Naive thymus-derived CD4-positive, alpha-beta T cell (primary cell): ENCODE measurements around the gene FTCD. TPM values are rescaled to one million over a fixed set of nuclear protein-coding genes. Genes with fewer than 3 reads are reported as not detected.

Source experiments
- ATAC-seq: fragments of 150-1000 bp; cut with Tn5 transposase; 2 replicates; pipeline ENCODE4 v1.10.0; 2021; ENCODE audit warnings: mild to moderate bottlenecking, moderate library complexity
- CTCF ChIA-PET: fragments of 350-600 bp; sonication (Branson Sonifier 250); formaldehyde crosslinking; loops from one replicate; lab custom pipeline; 2021; ENCODE audit warnings: antibody characterized with exemption; lab: Charles Lee
- POLR2A ChIA-PET: fragments of 350-600 bp; sonication (Branson Sonifier 250); formaldehyde crosslinking; loops from one replicate; lab custom pipeline; 2021; ENCODE audit warnings: antibody characterized with exemption, inconsistent platforms; lab: Charles Lee
- DNase-seq, 9 donors: peaks; one replicate each; pipeline versions ENCODE4 v3.0.0 to v3.0.0-alpha.2; 2020 to 2022; ENCODE audit warnings: mixed read lengths in 1 of 9
- H3K27ac ChIP-seq: one replicate; pipeline ENCODE4 v1.7.0; 2013; ENCODE audit warnings: mild to moderate bottlenecking, low read depth, low read length, moderate library complexity
- H3K27me3 ChIP-seq, 2 donors: one replicate each; pipeline ENCODE4 v1.7.0; 2013; ENCODE audit warnings: low read length in 2 of 2, mild to moderate bottlenecking in 2 of 2, moderate library complexity in 2 of 2; ENCODE audit not compliant: control insufficient read depth in 2 of 2, insufficient read depth in 2 of 2
- H3K36me3 ChIP-seq, 3 experiments: 1 replicate in 2 of 3; 2 replicates in 1 of 3; pipeline ENCODE4 v1.7.0; 2013; ENCODE audit warnings: low read length in 3 of 3, mild to moderate bottlenecking in 3 of 3, moderate library complexity in 1 of 3; ENCODE audit not compliant: insufficient read depth in 3 of 3, control insufficient read depth in 2 of 3
- H3K4me1 ChIP-seq, 2 donors: one replicate each; pipeline ENCODE4 v1.7.0; 2013; ENCODE audit warnings: low read length in 2 of 2, mild to moderate bottlenecking in 2 of 2, moderate library complexity in 1 of 2; ENCODE audit not compliant: control insufficient read depth in 2 of 2, insufficient read depth in 2 of 2
- H3K4me3 ChIP-seq: 2 replicates; pipeline ENCODE4 v1.7.0; 2013; ENCODE audit warnings: mild to moderate bottlenecking, low read length
- H3K9me3 ChIP-seq, 3 experiments: 1 replicate in 2 of 3; 2 replicates in 1 of 3; pipeline ENCODE4 v1.7.0; 2013; ENCODE audit warnings: low read length in 3 of 3; ENCODE audit not compliant: control insufficient read depth in 2 of 3
- H3K27ac Mint-ChIP-seq, 9 donors: one replicate each; pipeline ENCODE4 v1.8.0; 2020 to 2022; ENCODE audit warnings: mixed read lengths in 9 of 9, mild to moderate bottlenecking in 8 of 9, moderate library complexity in 5 of 9, inconsistent platforms in 2 of 9
- H3K27me3 Mint-ChIP-seq, 5 donors: one replicate each; pipeline ENCODE4 v1.8.0; 2021 to 2022; ENCODE audit warnings: mixed read lengths in 5 of 5, mild to moderate bottlenecking in 1 of 5
- H3K36me3 Mint-ChIP-seq, 5 donors: one replicate each; pipeline ENCODE4 v1.8.0; 2020 to 2022; ENCODE audit warnings: mixed read lengths in 5 of 5, mild to moderate bottlenecking in 3 of 5, inconsistent platforms in 1 of 5
- H3K4me1 Mint-ChIP-seq, 7 donors: one replicate each; pipeline ENCODE4 v1.8.0; 2020 to 2022; ENCODE audit warnings: mixed read lengths in 7 of 7, mild to moderate bottlenecking in 3 of 7, inconsistent platforms in 1 of 7
- H3K4me3 Mint-ChIP-seq, 10 donors: one replicate each; pipeline ENCODE4 v1.8.0; 2020 to 2022; ENCODE audit warnings: mild to moderate bottlenecking in 10 of 10, mixed read lengths in 10 of 10, moderate library complexity in 6 of 10, inconsistent platforms in 2 of 10
- H3K9me3 Mint-ChIP-seq, 11 donors: one replicate each; pipeline ENCODE4 v1.8.0; 2020 to 2022; ENCODE audit warnings: mixed read lengths in 11 of 11, mild to moderate bottlenecking in 4 of 11, inconsistent platforms in 1 of 11, moderate library complexity in 1 of 11
- intact Hi-C, 2 donors: fragments of 100-400 bp; cut with micrococcal nuclease; formaldehyde crosslinking; loops; one replicate each; pipeline ENCODE4 v1.15.1; 2023
- polyA plus RNA-seq, 2 donors: library from polyadenylated mRNA; unstranded; fragments of 300-500 nt; fragmentation: Illumina TruSeq; gene quantifications; one replicate each; pipeline ENCODE4 v1.2.3, GENCODE V29; 2021
- total RNA-seq, 6 experiments: library from RNA in 5 of 6; stranded (reverse) in 5 of 6; gene quantifications; 1 replicate in 5 of 6; 2 replicates in 1 of 6; pipeline ENCODE4 v1.2.3 and lab custom pipeline; 2021 to 2026

The FTCD gene
- total and polyA plus RNA-seq, 7 experiments from 2014 or later: 0.29 to 5.7 (median 2.0) TPM; not detected in 2

DNA sequence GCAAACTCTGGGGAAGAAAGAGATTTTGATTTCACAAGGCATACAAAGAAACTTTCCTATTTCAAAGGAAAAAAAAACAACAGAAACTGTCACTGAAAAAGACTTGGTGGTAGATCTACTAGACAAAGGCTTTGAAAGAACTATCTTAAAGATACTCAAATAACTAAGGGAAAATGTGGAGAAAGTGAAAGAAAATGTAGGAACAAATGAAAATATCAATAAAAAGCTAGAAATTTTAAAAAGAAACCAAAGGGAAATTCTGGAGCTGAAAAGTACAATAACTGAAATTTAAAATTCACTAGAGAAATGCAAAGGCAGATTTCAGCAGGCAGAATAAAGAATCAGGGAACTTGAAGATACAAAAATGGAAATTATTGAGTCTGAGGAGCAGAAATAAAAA is 51.3 kb downstream of the FTCD start:
- H3K4me1 ChIP-seq: peaks cover 0 to 2% of the 10 kb centered on the region in 2 donors
- peaks cover 0 to 6% (median 0%) of the 10 kb centered on the region in 3 experiments for H3K9me3 ChIP-seq
- ChIA-PET CTCF (interaction anchor here (0.6 kb wide), 1 partner anchor 976 kb away, joined by 3 read pairs; no protein-coding TSS in a partner anchor), POLR2A (no interaction called here)
- no peak overlapping the region for H3K4me3 ChIP-seq
- Mint-ChIP-seq H3K9me3 (peaks cover 7 to 63% (median 18%) of the 10 kb centered on the region in 11 donors), H3K36me3 (peaks cover 1 to 42% (median 15%) of the 10 kb centered on the region in 5 donors), H3K27ac (no peak overlapping the region), H3K4me3 (no peak overlapping the region), H3K27me3 (peaks cover 0 to 53% (median 40%) of the 10 kb centered on the region in 5 donors), H3K4me1 (peaks cover 0 to 13% (median 0%) of the 10 kb centered on the region in 7 donors)
- no peak overlapping the region for H3K27ac ChIP-seq
- no peaks in the 10 kb centered on the region for H3K27me3 ChIP-seq
- intact Hi-C loops: no loop called here
- DNase-seq (no peak), ATAC-seq (no peak)
- no peaks in the 10 kb centered on the region for H3K36me3 ChIP-seq

GRCh38 chr21:46100906-46101305 is 54.5 kb downstream of the FTCD start:
- Histone ChIP-seq H3K27ac (no peak overlapping the region), H3K4me3 (no peak overlapping the region), H3K27me3 (no peaks in the 10 kb centered on the region), H3K36me3 (no peaks in the 10 kb centered on the region), H3K4me1 (peaks cover 0 to 2% of the 10 kb centered on the region in 2 donors), H3K9me3 (no peaks in the 10 kb centered on the region)
- Mint-ChIP-seq H3K4me3 (peak overlapping the region in 7 of 10 donors; percentile 8 to 66 (median 48)), H3K27ac (peak overlapping the region in 1 of 9 donors; percentile 24), H3K4me1 (peaks cover 0 to 18% (median 4%) of the 10 kb centered on the region in 7 donors), H3K9me3 (peaks cover 5 to 44% (median 16%) of the 10 kb centered on the region in 11 donors), H3K36me3 (peaks cover 1 to 35% (median 11%) of the 10 kb centered on the region in 5 donors), H3K27me3 (peaks cover 0 to 56% (median 40%) of the 10 kb centered on the region in 5 donors)
- intact Hi-C loops: no loop called here
- ChIA-PET POLR2A (no interaction called here), CTCF (no interaction called here)
- ATAC-seq (no peak), DNase-seq (no peak)

DNA sequence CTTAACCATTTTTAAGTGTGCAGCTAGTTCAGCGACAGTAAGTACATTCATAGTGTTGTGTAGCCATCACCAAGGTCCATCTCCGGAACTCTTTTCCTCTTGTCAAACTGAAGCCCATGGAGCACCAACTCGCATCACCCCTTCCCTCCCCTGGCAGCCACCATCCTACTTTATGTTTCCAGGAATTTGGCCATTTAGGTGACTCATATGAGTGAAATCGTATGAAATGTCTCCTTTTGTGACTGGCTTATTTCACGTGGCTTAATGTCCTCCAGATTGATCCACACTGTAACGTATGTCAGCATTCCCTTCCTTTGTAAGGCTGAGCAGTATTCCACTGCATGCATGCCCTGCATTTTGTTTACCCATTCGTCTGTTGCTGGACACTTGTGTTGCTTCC is 55.0 kb downstream of the FTCD start:
- Mint-ChIP-seq H3K27ac (peak overlapping the region in 1 of 9 donors; percentile 24), H3K36me3 (peaks cover 1 to 35% (median 11%) of the 10 kb centered on the region in 5 donors), H3K27me3 (peaks cover 0 to 54% (median 35%) of the 10 kb centered on the region in 5 donors), H3K4me3 (peak overlapping the region in 9 of 10 donors; percentile 8 to 80 (median 51)), H3K9me3 (peaks cover 3 to 39% (median 16%) of the 10 kb centered on the region in 11 donors), H3K4me1 (peaks cover 0 to 18% (median 4%) of the 10 kb centered on the region in 7 donors)
- intact Hi-C loops: no loop called here
- DNase-seq (peak in 1 of 9 donors; percentile 2), ATAC-seq (no peak)
- no peaks in the 10 kb centered on the region for H3K36me3 ChIP-seq
- no peak overlapping the region for H3K4me3 ChIP-seq
- H3K9me3 ChIP-seq: no peaks in the 10 kb centered on the region
- H3K27me3 ChIP-seq: no peaks in the 10 kb centered on the region
- ChIA-PET CTCF (no interaction called here), POLR2A (no interaction called here)
- peaks cover 0 to 2% of the 10 kb centered on the region in 2 donors for H3K4me1 ChIP-seq
- H3K27ac ChIP-seq: no peak overlapping the region

DNA sequence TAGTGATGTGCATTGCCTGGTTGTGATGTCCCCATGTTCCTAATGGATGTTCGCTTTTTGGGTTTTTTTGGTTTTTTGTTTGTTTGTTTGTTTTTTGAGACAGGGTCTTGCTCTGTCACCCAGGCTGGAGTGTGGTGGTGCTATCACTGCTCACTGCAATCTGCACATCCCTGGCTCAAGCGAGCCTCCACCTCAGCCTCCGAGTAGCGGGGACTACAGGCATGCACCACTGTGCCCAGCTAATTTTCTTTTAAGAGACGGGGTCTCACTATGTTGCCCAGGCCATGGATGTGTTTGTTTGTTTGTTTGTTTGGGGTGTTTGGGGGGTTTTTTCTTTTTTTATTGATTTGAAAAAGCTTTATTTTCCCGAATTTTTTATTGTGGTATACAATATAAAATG is 55.4 kb downstream of the FTCD start:
- DNase-seq (no peak), ATAC-seq (no peak)
- Histone ChIP-seq H3K4me1 (peaks cover 0 to 2% of the 10 kb centered on the region in 2 donors), H3K36me3 (no peaks in the 10 kb centered on the region), H3K27me3 (no peaks in the 10 kb centered on the region), H3K27ac (no peak overlapping the region), H3K4me3 (no peak overlapping the region), H3K9me3 (no peaks in the 10 kb centered on the region)
- H3K4me1 Mint-ChIP-seq: peaks cover 0 to 18% (median 4%) of the 10 kb centered on the region in 7 donors
- ChIA-PET POLR2A (no interaction called here), CTCF (no interaction called here)
- H3K36me3 Mint-ChIP-seq: peaks cover 1 to 35% (median 11%) of the 10 kb centered on the region in 5 donors
- intact Hi-C loops: no loop called here
- no peak overlapping the region for H3K27ac Mint-ChIP-seq
- H3K4me3 Mint-ChIP-seq: peak overlapping the region in 8 of 10 donors; percentile 25 to 80 (median 50)
- peaks cover 3 to 37% (median 16%) of the 10 kb centered on the region in 11 donors for H3K9me3 Mint-ChIP-seq
- peaks cover 0 to 54% (median 34%) of the 10 kb centered on the region in 5 donors for H3K27me3 Mint-ChIP-seq

DNA sequence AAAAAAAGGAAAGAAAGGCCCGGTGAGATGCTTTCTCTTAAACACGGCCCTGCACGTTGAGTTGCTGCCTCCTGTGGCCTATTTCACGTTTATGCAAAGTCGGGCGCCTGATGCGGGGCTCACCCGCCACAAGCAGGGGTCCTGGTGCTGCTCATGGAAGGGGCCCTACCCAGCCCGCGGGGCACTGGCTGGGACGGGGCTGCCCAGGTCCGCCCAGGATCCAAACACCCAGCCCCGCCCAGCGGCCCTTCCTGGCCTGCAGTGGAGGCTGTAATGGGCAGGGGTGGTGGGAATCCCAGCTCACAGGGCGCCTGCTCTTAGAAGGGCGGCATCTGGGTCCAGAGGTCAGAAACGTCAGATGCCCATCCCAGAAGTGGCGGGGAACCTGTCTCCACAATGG is 55.9 kb downstream of the FTCD start:
- Histone ChIP-seq H3K27me3 (no peaks in the 10 kb centered on the region), H3K36me3 (no peaks in the 10 kb centered on the region), H3K9me3 (no peaks in the 10 kb centered on the region), H3K4me3 (no peak overlapping the region), H3K27ac (no peak overlapping the region), H3K4me1 (peaks cover 0 to 6% of the 10 kb centered on the region in 2 donors)
- POLR2A ChIA-PET: no interaction called here
- no peak overlapping the region for H3K27ac Mint-ChIP-seq
- DNase-seq (peak in 2 of 9 donors; percentile 5 to 11), ATAC-seq (no peak)
- peaks cover 0 to 52% (median 34%) of the 10 kb centered on the region in 5 donors for H3K27me3 Mint-ChIP-seq
- H3K4me1 Mint-ChIP-seq: peaks cover 0 to 18% (median 4%) of the 10 kb centered on the region in 7 donors
- CTCF ChIA-PET: no interaction called here
- intact Hi-C loops: loop anchor here (5.0 to 10.0 kb wide), 2 partner anchors 125 to 128 kb away; partner anchors contain the start of gene LSS (in 1 of the 2)
- peaks cover 1 to 34% (median 11%) of the 10 kb centered on the region in 5 donors for H3K36me3 Mint-ChIP-seq
- H3K9me3 Mint-ChIP-seq: peaks cover 0 to 32% (median 12%) of the 10 kb centered on the region in 11 donors
- peak overlapping the region in 7 of 10 donors; percentile 42 to 80 (median 66) for H3K4me3 Mint-ChIP-seq

GRCh38 chr21:46098303-46099141 is 56.9 kb downstream of the FTCD start:
- peaks cover 0 to 23% (median 12%) of the 10 kb centered on the region in 11 donors for H3K9me3 Mint-ChIP-seq
- DNase-seq (peak in 4 of 9 donors; percentile 8 to 24 (median 18)), ATAC-seq (peak; percentile 57)
- ChIA-PET POLR2A (interaction anchor here (0.6 kb wide), 1 partner anchor 20 kb away, joined by 3 read pairs; no protein-coding TSS in a partner anchor), CTCF (no interaction called here)
- no peak overlapping the region for H3K27ac Mint-ChIP-seq
- Histone ChIP-seq H3K4me1 (peaks cover 0 to 13% of the 10 kb centered on the region in 2 donors), H3K27ac (peak overlapping the region; percentile 57), H3K27me3 (no peaks in the 10 kb centered on the region), H3K36me3 (no peaks in the 10 kb centered on the region), H3K4me3 (no peak overlapping the region), H3K9me3 (no peaks in the 10 kb centered on the region)
- peaks cover 0 to 18% (median 4%) of the 10 kb centered on the region in 7 donors for H3K4me1 Mint-ChIP-seq
- peaks cover 0 to 43% (median 31%) of the 10 kb centered on the region in 5 donors for H3K27me3 Mint-ChIP-seq
- peak overlapping the region; percentile 35 to 80 (median 67) for H3K4me3 Mint-ChIP-seq
- H3K36me3 Mint-ChIP-seq: peaks cover 1 to 25% (median 5%) of the 10 kb centered on the region in 5 donors
- intact Hi-C loops: loop anchor here (1.0 to 10.0 kb wide), 3 partner anchors 124 to 129 kb away; partner anchors contain the start of gene LSS (in 1 of the 2)
